Esophagus squamous epithelium (tissue), 5 donors: ENCODE measurements around the gene DENND1B. TPM values are rescaled to one million over a fixed set of nuclear protein-coding genes. Genes with fewer than 3 reads are reported as not detected.

ENCODE experiments used
- DNase-seq: peaks from one replicate; lab custom pipeline; 2025; lab: John Stamatoyannopoulos, UW
- H3K27ac ChIP-seq, 4 donors: fragments of 200-600 bp; sonication (generic); one replicate each; pipeline ENCODE4 v1.5.1; 2016 to 2019; ENCODE audit warnings: mild to moderate bottlenecking in 1 of 4
- H3K27me3 ChIP-seq, 4 donors: fragments of 200-600 bp; sonication (generic); 1 replicate in 3 of 4; 2 replicates in 1 of 4; pipeline versions ENCODE4 v1.5.1 to v1.6.0; 2017 to 2021; ENCODE audit warnings: antibody characterized with exemption in 1 of 4
- H3K36me3 ChIP-seq, 3 donors: fragments of 200-600 bp; sonication (generic); one replicate each; pipeline ENCODE4 v1.5.1; 2016 to 2019
- H3K4me1 ChIP-seq, 3 donors: fragments of 200-600 bp; sonication (generic); one replicate each; pipeline ENCODE4 v1.5.1; 2017 to 2019
- H3K4me3 ChIP-seq, 4 donors: fragments of 200-600 bp; sonication (generic); 1 replicate in 3 of 4; 2 replicates in 1 of 4; pipeline ENCODE4 v1.5.1; 2016 to 2019; ENCODE audit warnings: mild to moderate bottlenecking in 2 of 4, moderate library complexity in 1 of 4
- H3K9me3 ChIP-seq, 3 donors: fragments of 200-600 bp; sonication (generic); one replicate each; pipeline ENCODE4 v1.5.1; 2016 to 2019
- CTCF ChIP-seq, 6 experiments: fragments of 450-650 bp in 4 of 6; fragments of 200-600 bp in 2 of 6; sonication (generic) in 2 of 6; IDR thresholded peaks; one replicate each; pipeline ENCODE4 v1.5.1; 2016 to 2019; ENCODE audit warnings: antibody characterized with exemption in 6 of 6, mild to moderate bottlenecking in 4 of 6, moderate library complexity in 4 of 6
- POLR2A ChIP-seq, 4 donors: fragments of 450-650 bp; IDR thresholded peaks; one replicate each; pipeline ENCODE4 v1.6.1; 2017; ENCODE audit warnings: antibody characterized with exemption in 4 of 4, mild to moderate bottlenecking in 4 of 4, moderate library complexity in 3 of 4
- WGBS, 2 donors: methylation state at CpG; one replicate each; pipeline ENCODE4 v1.1.5; 2018; 5-methylcytosine and 5-hydroxymethylcytosine counted together
- intact Hi-C: fragments of 100-400 bp; cut with DNase I; formaldehyde crosslinking; loops from one replicate; pipeline ENCODE4 v1.15.0; 2022
- total RNA-seq, 4 donors: library from RNA; depleted of rRNA; stranded (reverse); fragments of >200 nt; gene quantifications; one replicate each; pipeline ENCODE4 v1.1.0, GENCODE V29; 2016
- donor health status: DM: yes; HTN: yes; CAD: no.

The DENND1B gene
- total RNA-seq, 4 donors from 2014 or later, result 13.6 to 25.5 (median 18.2) TPM

GRCh38 chr1:197470330-197470729 is 304.9 kb downstream of the DENND1B start:
- H3K27me3 ChIP-seq, result no peaks in the 10 kb centered on the region
- no peak overlapping the region for H3K4me3 ChIP-seq
- TF ChIP-seq CTCF (IDR thresholded peaks at IDR 0.05) (no peak), POLR2A (IDR thresholded peaks at IDR 0.05) (no peak)
- H3K9me3 ChIP-seq, result no peaks in the 10 kb centered on the region
- intact Hi-C loops, result no loop called here
- no peaks in the 10 kb centered on the region for H3K4me1 ChIP-seq
- H3K27ac ChIP-seq, result no peak overlapping the region
- no peaks in the 10 kb centered on the region for H3K36me3 ChIP-seq
- DNase-seq, result no peak
- WGBS, 2 donors, result 81 to 91% methylated on average over 1 of the region's 1 CpG

- Histone ChIP-seq H3K27me3 (no peaks in the 10 kb centered on the region), H3K4me3 (no peak overlapping the region), H3K9me3 (no peaks in the 10 kb centered on the region), H3K27ac (no peak overlapping the region), H3K36me3 (no peaks in the 10 kb centered on the region), H3K4me1 (no peaks in the 10 kb centered on the region)
- intact Hi-C loops, result no loop called here
- DNase-seq, result no peak
- WGBS, 2 donors, result 45 to 49% methylated on average over 7 of the region's 7 CpGs
- TF ChIP-seq CTCF (IDR thresholded peaks at IDR 0.05) (no peak), POLR2A (IDR thresholded peaks at IDR 0.05) (no peak)
Measured at GRCh38 chr1:197469620-197470210, 305.6 kb downstream of the DENND1B start.

GRCh38 chr1:197468543-197469175 is 306.6 kb downstream of the DENND1B start:
- Histone ChIP-seq H3K4me3 (no peak overlapping the region), H3K27ac (no peak overlapping the region), H3K9me3 (no peaks in the 10 kb centered on the region), H3K36me3 (no peaks in the 10 kb centered on the region), H3K27me3 (no peaks in the 10 kb centered on the region), H3K4me1 (no peaks in the 10 kb centered on the region)
- 79 to 80% methylated on average over 9 of the region's 9 CpGs for WGBS, 2 donors
- no peak for TF ChIP-seq POLR2A (IDR thresholded peaks at IDR 0.05)
- no peak for TF ChIP-seq CTCF (IDR thresholded peaks at IDR 0.05)
- intact Hi-C loops, result no loop called here
- no peak for DNase-seq

- intact Hi-C loops, result no loop called here
- TF ChIP-seq POLR2A (IDR thresholded peaks at IDR 0.05) (no peak), CTCF (IDR thresholded peaks at IDR 0.05) (no peak)
- H3K36me3 ChIP-seq, result no peaks in the 10 kb centered on the region
- 100% methylated on average over 1 of the region's 1 CpG for WGBS, 2 donors
- H3K9me3 ChIP-seq, result no peaks in the 10 kb centered on the region
- H3K27me3 ChIP-seq, result no peaks in the 10 kb centered on the region
- no peaks in the 10 kb centered on the region for H3K4me1 ChIP-seq
- no peak for DNase-seq
- no peak overlapping the region for H3K4me3 ChIP-seq
- no peak overlapping the region for H3K27ac ChIP-seq
Measured at GRCh38 chr1:197467881-197468280, 307.4 kb downstream of the DENND1B start.

GRCh38 chr1:197466813-197467212 is 308.5 kb downstream of the DENND1B start:
- Histone ChIP-seq H3K9me3 (no peaks in the 10 kb centered on the region), H3K4me1 (no peaks in the 10 kb centered on the region), H3K27ac (no peak overlapping the region), H3K4me3 (no peak overlapping the region), H3K36me3 (no peaks in the 10 kb centered on the region), H3K27me3 (no peaks in the 10 kb centered on the region)
- 52 to 69% methylated on average over 3 of the region's 3 CpGs for WGBS, 2 donors
- no peak for DNase-seq
- intact Hi-C loops, result no loop called here
- TF ChIP-seq CTCF (IDR thresholded peaks at IDR 0.05), result no peak
- no peak for TF ChIP-seq POLR2A (IDR thresholded peaks at IDR 0.05)
